ENCODE results near the gene STPG2.

Gene STPG2

DNA sequence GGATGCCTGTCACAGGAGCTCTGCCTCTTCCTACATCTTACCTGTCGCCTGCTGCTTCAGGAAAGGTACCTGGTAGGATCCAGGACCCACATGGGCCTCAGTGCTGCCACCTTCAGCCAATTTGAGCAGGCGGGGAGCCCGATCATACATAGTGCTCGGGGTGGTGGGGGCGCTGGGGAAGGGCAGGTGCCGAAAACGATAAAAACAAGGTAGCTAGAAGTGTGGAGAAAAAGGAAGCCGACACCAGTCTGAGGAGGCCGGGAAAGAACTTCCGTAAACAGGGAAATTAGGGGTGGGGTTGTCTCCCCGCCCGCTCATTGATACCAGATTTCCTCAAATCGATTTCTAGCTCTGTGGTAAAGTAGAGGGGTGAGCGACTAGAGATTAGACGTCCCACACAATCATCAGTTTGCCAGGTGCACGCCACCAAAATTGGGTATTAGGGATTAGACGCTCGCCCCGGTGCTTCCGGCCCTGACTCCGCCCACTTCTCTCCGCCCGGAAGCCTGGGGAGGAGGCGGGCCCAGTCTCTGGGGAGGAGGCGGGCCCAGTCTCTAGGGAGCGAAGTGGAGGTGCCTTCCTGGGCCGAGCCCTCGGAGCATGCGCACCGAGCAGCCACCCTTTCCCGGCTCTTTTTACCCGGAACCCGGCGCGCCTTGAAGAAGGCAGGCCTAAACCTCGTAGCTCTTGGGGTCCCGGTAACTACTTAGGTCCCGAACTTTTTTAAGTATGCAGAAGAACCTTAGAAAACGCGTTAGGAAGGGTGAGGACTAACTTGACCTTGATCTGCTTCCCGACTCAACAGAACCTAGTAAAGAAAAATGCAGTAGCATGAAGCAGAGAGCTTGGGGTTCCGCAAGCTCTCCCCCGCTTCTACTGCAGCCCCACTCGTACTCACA lies at the start of gene STPG2:
Gene STPG2, minus strand, starts transcription at position 476 of the 899 bp plus-strand sequence.
- peak; percentile 86 to 91 for DNase-seq (ENCODE audit: low read depth in 2 of 2)

GRCh38 chr4:98185279-98185678 lies 42.0 kb upstream of the STPG2 start:
- no peak for DNase-seq (ENCODE audit: low read depth in 2 of 2)

DNA sequence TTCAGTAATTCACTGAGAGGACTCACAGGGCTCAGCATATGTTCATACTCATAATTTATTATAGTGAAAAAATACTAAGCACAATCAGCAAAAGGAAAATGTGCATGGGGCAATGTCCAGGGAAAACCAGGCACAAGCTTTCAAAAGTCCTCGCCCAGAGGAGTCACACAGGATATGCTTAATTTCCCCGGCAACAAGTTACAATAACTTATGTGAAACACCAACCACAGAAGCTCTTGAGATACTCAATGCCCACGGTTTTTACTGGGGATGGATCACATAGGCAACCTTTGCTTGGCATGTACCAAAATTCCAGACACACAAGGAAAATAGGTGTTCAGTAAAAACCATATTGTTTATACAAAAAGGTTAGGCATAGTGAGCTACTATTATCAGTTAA lies 38.5 kb upstream of the STPG2 start:
- DNase-seq (ENCODE audit: low read depth in 2 of 2), result no peak

- DNase-seq (ENCODE audit: low read depth in 2 of 2), result no peak
Measured at GRCh38 chr4:98179951-98180350, 36.7 kb upstream of the STPG2 start.

- DNase-seq (ENCODE audit: low read depth in 2 of 2), result no peak
Measured at GRCh38 chr4:98176531-98176930, 33.3 kb upstream of the STPG2 start.

DNA sequence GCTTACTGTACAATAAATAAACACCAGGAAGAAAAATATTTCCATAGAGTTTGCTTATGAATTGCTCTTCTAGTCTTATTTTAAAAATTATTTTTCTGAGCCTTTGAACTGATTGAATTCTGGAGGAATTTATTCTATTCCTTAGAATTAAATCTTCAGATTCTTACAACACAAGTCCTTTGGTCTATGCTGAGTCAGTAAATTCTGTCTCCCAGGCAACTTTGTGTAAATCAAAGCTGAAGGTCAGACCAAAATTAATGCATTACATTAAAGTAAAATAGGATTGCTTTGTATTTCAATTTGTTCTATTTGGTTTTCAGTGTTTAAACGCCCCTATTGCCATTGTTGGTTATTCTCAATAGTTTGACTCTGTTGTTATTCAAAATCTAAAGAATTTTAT lies 26.8 kb upstream of the STPG2 start:
- no peak for DNase-seq (ENCODE audit: low read depth in 2 of 2)

GRCh38 chr4:98166731-98167041 lies 23.4 kb upstream of the STPG2 start:
- DNase-seq (ENCODE audit: low read depth in 2 of 2), result no peak

DNA sequence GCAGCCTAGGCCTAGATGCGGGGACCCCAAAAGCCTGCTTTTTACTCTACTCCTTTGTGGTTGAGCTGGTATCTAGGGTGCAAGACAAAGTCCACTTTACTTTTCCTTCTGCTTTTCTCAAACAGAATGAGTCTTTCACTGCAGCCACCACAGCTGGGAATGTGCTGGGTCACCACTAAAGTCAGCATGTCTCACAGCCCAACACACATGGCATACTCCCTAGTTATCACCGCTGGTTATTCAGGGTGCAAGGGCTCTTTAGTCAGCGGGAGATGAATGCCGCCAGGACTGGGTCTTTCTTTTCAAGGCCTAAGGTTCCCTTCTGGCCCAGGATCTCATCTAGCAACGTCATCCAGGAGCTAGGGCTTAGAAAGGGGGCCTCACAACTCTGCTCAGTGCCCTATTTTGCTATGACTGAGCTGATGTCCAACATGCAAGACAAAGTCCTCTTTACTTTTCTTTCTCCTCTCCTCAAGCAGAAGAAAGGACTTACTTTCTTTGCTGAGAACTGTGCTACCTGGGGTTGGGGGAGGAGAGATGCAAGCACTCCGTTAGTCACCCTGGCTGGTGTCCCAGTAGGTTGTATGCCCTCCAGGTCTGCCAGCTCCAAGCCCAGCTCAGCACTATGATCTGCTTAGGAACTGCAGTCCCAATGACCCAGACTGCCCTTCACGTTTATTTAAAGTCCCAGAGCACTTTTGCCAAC lies 22.9 kb upstream of the STPG2 start:
- DNase-seq (ENCODE audit: low read depth in 2 of 2), result no peak

- DNase-seq (ENCODE audit: low read depth in 2 of 2), result no peak
Measured at GRCh38 chr4:98162696-98163095, 19.4 kb upstream of the STPG2 start.

- no peak for DNase-seq (ENCODE audit: low read depth in 2 of 2)
Measured at GRCh38 chr4:98151145-98151924, 8.1 kb upstream of the STPG2 start.

DNA sequence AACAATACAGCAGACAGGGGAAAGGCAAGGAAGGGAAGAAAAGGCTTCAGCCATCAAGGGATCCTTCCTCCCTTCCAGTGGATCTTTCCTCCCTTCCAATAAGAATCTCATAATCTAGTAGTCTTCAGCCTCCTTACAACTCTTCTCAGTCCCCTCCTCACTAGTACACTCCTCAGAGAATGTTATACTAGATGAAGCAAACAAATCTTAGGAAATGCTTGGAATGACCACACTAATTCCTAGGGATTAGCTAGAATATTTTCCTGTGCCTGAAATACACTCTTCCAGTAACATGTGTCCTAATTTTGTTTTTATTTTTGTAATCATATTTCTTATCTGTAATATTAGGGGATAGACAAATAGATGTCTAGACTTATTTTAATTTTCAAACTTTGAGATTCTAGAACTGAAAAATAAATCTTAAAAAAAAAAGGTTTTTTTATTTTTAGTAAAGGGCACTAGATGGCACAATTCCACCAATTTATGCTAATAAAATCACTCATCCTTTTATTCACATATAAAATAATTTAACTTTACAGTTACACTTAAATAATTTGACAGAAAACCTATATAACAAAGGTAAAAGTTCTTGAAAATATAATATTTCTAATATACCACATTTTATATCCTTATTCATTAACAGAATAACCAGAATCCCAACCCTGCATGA lies 7.0 kb upstream of the STPG2 start:
- DNase-seq (ENCODE audit: low read depth in 2 of 2), result no peak

DNA sequence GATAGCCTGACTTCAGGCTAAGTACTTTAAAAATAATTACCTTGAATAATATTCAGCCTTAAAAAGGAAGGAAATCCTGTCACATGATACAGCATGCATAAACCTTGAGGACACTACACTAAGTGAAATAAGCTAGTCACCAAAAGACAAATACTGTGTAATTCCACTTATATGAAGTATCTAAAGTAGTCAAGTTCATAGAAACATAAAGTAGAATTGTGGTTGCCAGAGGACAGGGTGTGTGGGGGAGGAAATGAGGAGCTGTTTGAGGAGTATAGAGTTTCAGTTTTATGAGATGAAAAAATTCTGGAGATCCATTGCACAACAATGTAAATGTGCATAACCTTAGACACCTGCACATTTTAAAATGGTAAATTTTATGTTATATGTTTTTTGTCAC lies 5.6 kb upstream of the STPG2 start:
- DNase-seq (ENCODE audit: low read depth in 2 of 2), result no peak

GRCh38 chr4:98126141-98126540 lies 17.1 kb downstream of the STPG2 start:
- no peak for DNase-seq (ENCODE audit: low read depth in 2 of 2)

DNA sequence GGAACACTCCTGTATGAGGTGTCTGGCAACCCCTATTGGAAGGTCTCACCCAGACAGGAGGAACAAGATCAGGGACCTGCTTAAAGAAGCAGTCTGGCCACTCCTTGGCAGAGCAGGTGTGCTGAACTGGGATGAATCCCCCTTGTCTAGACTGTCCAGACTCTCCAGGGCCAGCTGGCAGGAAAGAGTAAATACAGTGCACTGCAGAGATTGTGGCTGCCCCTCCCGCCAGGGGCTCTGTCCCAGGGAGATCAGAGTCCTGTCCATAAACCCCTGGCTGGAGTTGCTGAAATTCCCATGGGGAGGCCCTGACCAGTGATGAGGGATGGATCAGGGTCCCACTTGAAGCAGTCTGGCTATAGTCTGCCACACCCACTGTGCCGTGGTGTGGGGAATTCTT lies 17.7 kb downstream of the STPG2 start:
- DNase-seq (ENCODE audit: low read depth in 2 of 2), result no peak

DNA sequence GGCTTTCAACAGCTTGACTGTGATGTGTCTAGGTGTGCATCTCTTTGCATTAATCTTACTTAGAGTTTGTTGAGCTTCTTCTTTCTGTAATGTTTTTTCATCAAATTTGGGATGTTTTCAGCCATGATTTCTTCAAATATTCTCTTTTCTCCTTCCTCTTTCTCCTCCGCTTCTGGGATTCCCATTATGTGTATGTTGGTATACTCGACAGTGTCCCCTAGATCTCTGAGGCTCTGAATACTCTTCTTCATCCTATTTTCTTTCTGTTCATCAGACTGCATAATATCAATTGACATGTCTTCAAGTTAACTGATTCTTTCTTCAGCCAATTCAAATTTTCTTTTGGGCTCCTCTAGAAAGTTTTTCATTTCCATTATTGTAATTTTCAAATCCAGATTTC lies 25.9 kb downstream of the STPG2 start:
- DNase-seq (ENCODE audit: low read depth in 2 of 2), result no peak

DNA sequence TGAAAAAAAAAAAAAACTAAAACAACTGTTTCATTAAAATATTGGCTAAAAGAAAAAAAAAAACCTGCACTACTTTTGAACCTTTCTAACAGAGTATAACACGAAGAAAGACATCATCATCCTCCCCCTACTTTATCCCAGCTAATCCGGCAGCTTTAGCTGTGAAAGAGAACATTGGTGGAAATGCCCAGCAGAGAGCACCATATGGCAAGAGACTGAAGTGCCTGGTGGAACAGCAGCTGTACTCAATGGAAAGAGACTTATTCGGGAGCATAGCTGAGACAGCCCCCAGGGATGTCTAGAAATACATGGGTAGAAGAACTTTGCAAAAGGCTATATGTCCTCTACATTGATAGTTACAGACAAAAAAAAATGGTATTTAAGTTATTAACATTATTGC lies 30.3 kb downstream of the STPG2 start:
- no peak for DNase-seq (ENCODE audit: low read depth in 2 of 2)

DNA sequence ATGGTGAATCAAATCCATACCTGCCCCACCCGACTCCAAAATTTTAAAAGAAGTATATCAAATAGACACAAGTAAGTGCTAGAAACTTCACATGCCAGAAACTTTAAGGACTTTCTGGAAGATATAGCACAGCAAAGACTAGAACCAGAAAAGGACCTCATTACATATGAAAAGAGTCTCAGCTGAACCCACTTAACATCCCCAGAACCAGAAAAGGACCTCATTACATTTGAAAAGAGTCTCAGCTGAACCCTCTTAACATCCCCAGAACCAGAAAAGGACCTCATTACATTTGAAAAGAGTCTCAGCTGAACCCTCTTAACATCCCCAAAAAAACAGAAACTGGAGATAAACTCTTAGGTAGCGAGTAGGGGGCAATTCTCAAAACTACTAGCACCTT lies 32.3 kb downstream of the STPG2 start:
- DNase-seq (ENCODE audit: low read depth in 2 of 2), result no peak

DNA sequence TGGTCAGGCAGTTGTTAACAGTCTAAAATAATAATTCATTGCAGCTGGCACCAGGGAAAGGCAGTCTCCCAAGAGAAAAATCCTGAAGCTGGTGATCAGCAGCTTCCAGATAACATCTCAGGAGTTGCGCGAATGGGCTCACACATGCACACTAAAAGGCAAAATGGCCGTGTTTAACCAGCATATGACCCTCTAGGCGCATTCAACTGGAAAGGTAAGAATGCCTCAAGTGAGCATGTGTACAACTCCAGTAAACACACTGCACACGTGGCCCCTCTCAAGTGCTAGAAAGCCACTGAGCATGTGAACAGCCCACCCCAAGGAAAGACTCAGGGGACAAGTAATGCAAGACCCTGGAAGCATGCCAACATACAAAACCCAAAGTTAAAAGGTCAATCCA lies 33.1 kb downstream of the STPG2 start:
- no peak for DNase-seq (ENCODE audit: low read depth in 2 of 2)

DNA sequence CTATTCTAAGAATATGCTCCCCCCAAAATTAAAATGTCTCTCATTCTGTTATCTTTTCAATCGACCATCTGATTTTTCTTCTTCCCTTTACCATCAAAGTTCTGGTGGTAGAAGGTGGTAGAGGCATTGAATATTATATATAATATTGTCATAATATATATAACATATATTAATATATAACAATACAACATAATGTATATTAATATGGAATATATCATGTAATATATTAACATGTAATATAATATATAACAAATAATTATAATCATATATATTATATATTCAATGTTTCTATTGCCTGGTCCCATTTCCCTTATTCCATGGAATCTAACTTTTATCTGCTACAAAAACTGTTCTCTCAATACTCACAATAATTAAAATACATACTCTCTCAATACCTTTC lies 40.6 kb downstream of the STPG2 start:
- DNase-seq (ENCODE audit: low read depth in 2 of 2), result no peak

DNA sequence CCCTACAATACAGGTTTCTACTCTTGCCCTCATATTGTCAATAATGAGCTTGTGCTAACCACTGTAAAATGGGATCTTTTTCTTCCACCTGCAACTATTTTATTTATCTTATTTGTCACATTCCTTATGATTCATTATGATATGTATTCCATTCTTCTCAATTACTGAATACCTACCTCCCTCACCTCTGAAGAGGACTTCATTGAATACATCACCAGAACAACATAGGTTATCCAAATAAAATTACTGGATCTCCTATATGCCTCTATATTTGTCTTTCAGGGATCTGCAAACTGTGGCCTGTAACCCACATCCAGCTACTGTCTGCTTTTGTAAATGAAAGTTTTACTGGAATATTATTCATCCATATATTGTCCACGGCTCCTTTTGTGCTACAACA lies 41.3 kb downstream of the STPG2 start:
- DNase-seq (ENCODE audit: low read depth in 2 of 2), result no peak

DNA sequence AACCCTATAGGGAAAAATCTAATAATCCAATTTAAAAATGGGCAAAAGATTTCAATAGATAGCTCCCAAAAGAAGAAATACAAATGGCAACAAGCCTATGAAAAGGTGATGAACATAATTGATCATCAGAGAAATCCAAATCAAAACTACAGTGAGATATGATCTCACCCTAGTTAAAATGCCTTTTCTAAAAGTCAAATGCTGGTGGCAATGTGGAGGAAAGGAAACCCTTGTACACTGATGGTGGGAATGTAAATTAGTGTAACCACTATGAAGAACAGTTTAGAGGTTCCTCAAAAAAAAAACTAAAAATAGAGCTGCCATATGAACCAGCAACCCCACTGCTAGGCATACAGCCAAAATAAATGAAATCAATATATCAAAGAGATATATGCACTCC lies 44.5 kb downstream of the STPG2 start:
- no peak for DNase-seq (ENCODE audit: low read depth in 2 of 2)

- DNase-seq (ENCODE audit: low read depth in 2 of 2), result no peak
Measured at GRCh38 chr4:98094118-98094517, 49.2 kb downstream of the STPG2 start.

All from stimulated activated CD4-positive, alpha-beta T cell treated with anti-CD3 and anti-CD28 coated beads, Interleukin-12 subunit alpha, Interleukin-12 subunit beta, amount 100 ng/mL, for 24 hours (primary cell).